HG03196 (cell line): Measurements from ENCODE around the gene NUDT3.
"Not testable (repeated sequence)": the region's sequence is repeated elsewhere in the genome, so short reads cannot be mapped to it uniquely, and the experiment has no call there.

Experiments
- ATAC-seq: cut with Tn5 transposase; IDR thresholded peaks from one replicate; pipeline ENCODE4 v1.9.1; 2021; ENCODE audit not compliant: unreplicated experiment

Gene NUDT3

GRCh38 chr6:34267746-34268145 lies 124.7 kb downstream of the NUDT3 start:
- ATAC-seq: no peak

GRCh38 chr6:34263484-34263883 lies 129.0 kb downstream of the NUDT3 start:
- not testable (repeated sequence) for ATAC-seq

GRCh38 chr6:34260576-34261267 lies 131.7 kb downstream of the NUDT3 start:
- no peak for ATAC-seq

- no peak for ATAC-seq
Measured at GRCh38 chr6:34259529-34260069, 132.9 kb downstream of the NUDT3 start.

- ATAC-seq: not testable (repeated sequence)
Measured at GRCh38 chr6:34252395-34252794, 140.1 kb downstream of the NUDT3 start.

- no peak for ATAC-seq
Measured at GRCh38 chr6:34249469-34250261, 142.8 kb downstream of the NUDT3 start.

- peak; percentile 82 for ATAC-seq
Measured at GRCh38 chr6:34248727-34249468, 143.6 kb downstream of the NUDT3 start, which contains the start of gene SMIM29. SMIM29 (minus strand) TSS chr6:34249006; CDS start chr6:34247791, 1,215 bp downstream.

- ATAC-seq: peak; percentile 3
Measured at GRCh38 chr6:34248198-34248726, 144.2 kb downstream of the NUDT3 start.

- no peak for ATAC-seq
Measured at GRCh38 chr6:34247481-34248197, 144.8 kb downstream of the NUDT3 start.

GRCh38 chr6:34246563-34247391 lies 145.7 kb downstream of the NUDT3 start:
- no peak for ATAC-seq

- ATAC-seq: no peak
Measured at GRCh38 chr6:34246249-34246562, 146.3 kb downstream of the NUDT3 start.

- not testable (repeated sequence) for ATAC-seq
Measured at GRCh38 chr6:34245761-34246140, 146.7 kb downstream of the NUDT3 start.

GRCh38 chr6:34245032-34245760 lies 147.3 kb downstream of the NUDT3 start:
- ATAC-seq: not testable (repeated sequence)

GRCh38 chr6:34243901-34244884 lies 148.3 kb downstream of the NUDT3 start:
- ATAC-seq: no peak

- ATAC-seq: no peak
Measured at GRCh38 chr6:34243131-34243771, 149.2 kb downstream of the NUDT3 start.

- no peak for ATAC-seq
Measured at GRCh38 chr6:34242252-34243130, 150.0 kb downstream of the NUDT3 start.
